Caco-2 (cell line): Measurements from ENCODE around the gene ASB13. TPM values are rescaled to one million over a fixed set of nuclear protein-coding genes. Genes with fewer than 3 reads are reported as not detected.
A peak's percentile ranks its signal among the peaks of the same experiment; 100 is the strongest.

Source experiments
- Bru-seq: library from RNA; stranded (reverse); fragments of 400-500 nt; gene quantifications from one replicate; lab custom pipeline; 2021; lab: Mats Ljungman, UMichigan
- BruChase-seq, 2 experiments: library from RNA; stranded (reverse); fragments of 400-500 nt; gene quantifications; one replicate each; lab custom pipeline; 2021; lab: Mats Ljungman, UMichigan
- BruUV-seq: library from RNA; stranded (reverse); fragments of 400-500 nt; replicated peaks from 2 replicates; lab custom pipeline; 2021; lab: Mats Ljungman, UMichigan
- CTCF ChIA-PET: fragments of 300-600 bp; sonication (Branson Sonifier 250); formaldehyde crosslinking; loops from one replicate; lab custom pipeline; 2022; ENCODE audit warnings: antibody characterized with exemption; lab: Charles Lee
- POLR2A ChIA-PET: fragments of 300-600 bp; sonication (Branson Sonifier 250); formaldehyde crosslinking; loops from one replicate; lab custom pipeline; 2022; ENCODE audit warnings: antibody characterized with exemption; lab: Charles Lee
- DNase-seq, 2 experiments: peaks; one replicate each; pipeline versions ENCODE4 v3.0.0 to v3.0.0-alpha.2; 2020 to 2022
- H3K27me3 ChIP-seq: replicated peaks from 2 replicates; pipeline ENCODE4 v1.6.0; 2011; ENCODE audit warnings: low read length; ENCODE audit not compliant: control insufficient read depth, insufficient read depth
- H3K36me3 ChIP-seq: 2 replicates; pipeline ENCODE4 v1.5.1; 2011; ENCODE audit warnings: low read length; ENCODE audit not compliant: control insufficient read depth, insufficient read depth
- H3K4me1 ChIP-seq: fragments of 250-450 bp; sonication (Bioruptor Pico); 2 replicates; pipeline ENCODE4 v1.5.1; 2020; ENCODE audit warnings: mild to moderate bottlenecking
- H3K4me3 ChIP-seq: 2 replicates; pipeline ENCODE4 v1.5.1; 2011; ENCODE audit warnings: low read depth, mild to moderate bottlenecking, control low read depth, low read length
- H3K9me3 ChIP-seq: fragments of 250-450 bp; sonication (Bioruptor Pico); 2 replicates; pipeline ENCODE4 v1.5.1; 2020; ENCODE audit warnings: mild to moderate bottlenecking, moderate library complexity
- H3K27ac Mint-ChIP-seq: one replicate; pipeline ENCODE4 v1.8.0; 2022; ENCODE audit warnings: mixed read lengths; ENCODE audit not compliant: unreplicated experiment
- H3K27me3 Mint-ChIP-seq: one replicate; pipeline ENCODE4 v1.8.0; 2022; ENCODE audit warnings: mixed read lengths; ENCODE audit not compliant: insufficient read depth, unreplicated experiment
- H3K36me3 Mint-ChIP-seq: one replicate; pipeline ENCODE4 v1.8.0; 2022; ENCODE audit warnings: mild to moderate bottlenecking, mixed read lengths; ENCODE audit not compliant: insufficient read depth, unreplicated experiment
- H3K4me1 Mint-ChIP-seq: one replicate; pipeline ENCODE4 v1.8.0; 2022; ENCODE audit warnings: low read depth, mixed read lengths; ENCODE audit not compliant: unreplicated experiment
- H3K4me3 Mint-ChIP-seq: one replicate; pipeline ENCODE4 v1.8.0; 2022; ENCODE audit warnings: mild to moderate bottlenecking, moderate library complexity, mixed read lengths; ENCODE audit not compliant: unreplicated experiment
- H3K9me3 Mint-ChIP-seq: one replicate; pipeline ENCODE4 v1.8.0; 2022; ENCODE audit warnings: mixed read lengths; ENCODE audit not compliant: unreplicated experiment
- intact Hi-C: fragments of 100-400 bp; cut with micrococcal nuclease; formaldehyde crosslinking; loops from one replicate; pipeline ENCODE4 v1.10.0; 2022; ENCODE audit not compliant: unreplicated experiment
- long read RNA-seq: library from polyadenylated mRNA; stranded (forward); transcript quantifications from one replicate; pipeline ENCODE4 v2.0.0, GENCODE V29; 2022
- total RNA-seq: library from RNA; stranded (reverse); gene quantifications from 2 replicates; pipeline ENCODE4 v1.2.3, GENCODE V29; 2022
- TF ChIP-seq, protein P1 (sequence below), 2 experiments: fragments of 200-600 bp in 1 of 2; IDR thresholded peaks; 1 replicate in 1 of 2; 2 replicates in 1 of 2; pipeline versions ENCODE4 v1.5.1 to v1.8.0; 2011 to 2022; ENCODE audit warnings: antibody characterized with exemption in 1 of 2, control low read depth in 1 of 2, inconsistent platforms in 1 of 2, low read depth in 1 of 2, low read length in 1 of 2, mild to moderate bottlenecking in 1 of 2, moderate library complexity in 1 of 2; ENCODE audit not compliant: insufficient read depth in 1 of 2, severe bottlenecking in 1 of 2, unreplicated experiment in 1 of 2

The ASB13 gene, protein sequence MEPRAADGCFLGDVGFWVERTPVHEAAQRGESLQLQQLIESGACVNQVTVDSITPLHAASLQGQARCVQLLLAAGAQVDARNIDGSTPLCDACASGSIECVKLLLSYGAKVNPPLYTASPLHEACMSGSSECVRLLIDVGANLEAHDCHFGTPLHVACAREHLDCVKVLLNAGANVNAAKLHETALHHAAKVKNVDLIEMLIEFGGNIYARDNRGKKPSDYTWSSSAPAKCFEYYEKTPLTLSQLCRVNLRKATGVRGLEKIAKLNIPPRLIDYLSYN
- total RNA-seq (37.0 and 44.8 TPM in 2 replicates), Bru-seq, nascent RNA (percentile 75 among the genes with signal in this experiment), BruChase-seq, experiment 1, labeled RNA remaining after a 2-hour chase (percentile 71 among the genes with signal in this experiment), BruChase-seq, experiment 2, labeled RNA remaining after a 6-hour chase (percentile 64 among the genes with signal in this experiment)
- long read RNA-seq, transcript ASB13-201 (6 exons, 2,699 nt): major isoform, 43 of 57 reads
- long read RNA-seq, partial matches to known transcripts: 4 of 57 reads
- long read RNA-seq, other reads (novel, unspliced or antisense): 8 of 57 reads

DNA sequence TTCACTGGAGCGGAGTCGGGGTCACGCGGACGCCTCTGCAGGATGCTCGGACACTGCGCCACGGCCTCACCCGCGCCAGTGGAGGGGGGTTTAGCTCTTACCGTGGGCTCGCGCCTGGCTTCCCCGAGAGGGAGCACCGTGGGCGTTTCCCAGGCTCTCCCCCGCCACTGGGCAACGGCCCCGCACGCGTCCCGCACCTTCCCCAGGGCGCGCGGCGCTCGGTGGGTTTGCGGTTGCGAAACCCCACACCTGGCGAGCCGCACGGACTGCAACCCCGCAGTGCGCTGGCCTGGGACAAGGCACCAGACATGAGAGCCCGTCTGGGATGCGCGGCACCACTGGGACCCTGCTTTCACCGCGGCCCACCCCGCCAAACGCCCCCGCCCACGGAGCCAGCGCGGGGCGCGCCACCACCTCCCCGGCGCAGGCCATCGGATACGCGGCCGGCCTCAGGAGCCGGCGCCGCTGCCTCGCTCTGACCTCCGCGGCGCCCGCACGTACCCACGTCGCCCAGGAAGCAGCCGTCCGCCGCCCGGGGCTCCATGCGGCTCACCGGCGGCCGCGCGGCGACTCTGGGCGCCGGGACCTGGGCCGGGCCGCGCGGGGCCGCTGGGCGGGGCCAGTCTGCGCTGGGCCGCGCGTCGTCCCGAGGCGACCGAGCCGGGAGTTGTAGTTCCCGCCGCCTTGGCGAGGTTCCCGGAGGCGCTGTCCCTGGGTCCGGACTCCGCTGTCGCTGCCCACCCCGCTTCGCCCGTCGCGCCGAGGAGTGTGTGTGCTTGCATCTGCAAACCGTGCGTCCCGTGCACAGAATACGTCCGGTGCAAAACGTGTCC lies at the start of gene ASB13:
Gene ASB13, minus strand, starts transcription at position 588 of the 833 bp plus-strand sequence. Its CDS starts 44 bp downstream, at position 544.
- no peaks in the 10 kb centered on the region for H3K36me3 Mint-ChIP-seq
- intact Hi-C loops: loop anchor here (1.0 to 2.0 kb wide), 2 partner anchors 19 to 34 kb away; partner anchors contain the start of gene TASOR2
- ChIA-PET POLR2A (no interaction called here), CTCF (interaction anchor here (0.6 kb wide), 1 partner anchor 40 kb away, joined by 7 read pairs; no protein-coding TSS in a partner anchor)
- TF ChIP-seq, protein P1, sequence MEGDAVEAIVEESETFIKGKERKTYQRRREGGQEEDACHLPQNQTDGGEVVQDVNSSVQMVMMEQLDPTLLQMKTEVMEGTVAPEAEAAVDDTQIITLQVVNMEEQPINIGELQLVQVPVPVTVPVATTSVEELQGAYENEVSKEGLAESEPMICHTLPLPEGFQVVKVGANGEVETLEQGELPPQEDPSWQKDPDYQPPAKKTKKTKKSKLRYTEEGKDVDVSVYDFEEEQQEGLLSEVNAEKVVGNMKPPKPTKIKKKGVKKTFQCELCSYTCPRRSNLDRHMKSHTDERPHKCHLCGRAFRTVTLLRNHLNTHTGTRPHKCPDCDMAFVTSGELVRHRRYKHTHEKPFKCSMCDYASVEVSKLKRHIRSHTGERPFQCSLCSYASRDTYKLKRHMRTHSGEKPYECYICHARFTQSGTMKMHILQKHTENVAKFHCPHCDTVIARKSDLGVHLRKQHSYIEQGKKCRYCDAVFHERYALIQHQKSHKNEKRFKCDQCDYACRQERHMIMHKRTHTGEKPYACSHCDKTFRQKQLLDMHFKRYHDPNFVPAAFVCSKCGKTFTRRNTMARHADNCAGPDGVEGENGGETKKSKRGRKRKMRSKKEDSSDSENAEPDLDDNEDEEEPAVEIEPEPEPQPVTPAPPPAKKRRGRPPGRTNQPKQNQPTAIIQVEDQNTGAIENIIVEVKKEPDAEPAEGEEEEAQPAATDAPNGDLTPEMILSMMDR (IDR thresholded peaks at IDR 0.05; ENCODE audit: insufficient read depth in 1 of 2, low read depth in 1 of 2, low read length in 1 of 2, severe bottlenecking in 1 of 2, unreplicated experiment in 1 of 2): peak in 1 of 2 experiments; percentile 33
- no TSS peak for BruUV-seq
- Histone ChIP-seq H3K27me3 (no peaks in the 10 kb centered on the region), H3K4me3 (peak within 1 kb of the TSS; percentile 100), H3K4me1 (peaks cover 21% of the 10 kb centered on the region), H3K36me3 (no peaks in the 10 kb centered on the region), H3K9me3 (no peaks in the 10 kb centered on the region)
- no peaks in the 10 kb centered on the region for H3K9me3 Mint-ChIP-seq
- peak; percentile 77 to 89 for DNase-seq
- peak within 1 kb of the TSS; percentile 72 for H3K27ac Mint-ChIP-seq
- H3K4me1 Mint-ChIP-seq: peaks cover 6% of the 10 kb centered on the region
- H3K4me3 Mint-ChIP-seq: peak within 1 kb of the TSS; percentile 86
- H3K27me3 Mint-ChIP-seq: no peaks in the 10 kb centered on the region

DNA sequence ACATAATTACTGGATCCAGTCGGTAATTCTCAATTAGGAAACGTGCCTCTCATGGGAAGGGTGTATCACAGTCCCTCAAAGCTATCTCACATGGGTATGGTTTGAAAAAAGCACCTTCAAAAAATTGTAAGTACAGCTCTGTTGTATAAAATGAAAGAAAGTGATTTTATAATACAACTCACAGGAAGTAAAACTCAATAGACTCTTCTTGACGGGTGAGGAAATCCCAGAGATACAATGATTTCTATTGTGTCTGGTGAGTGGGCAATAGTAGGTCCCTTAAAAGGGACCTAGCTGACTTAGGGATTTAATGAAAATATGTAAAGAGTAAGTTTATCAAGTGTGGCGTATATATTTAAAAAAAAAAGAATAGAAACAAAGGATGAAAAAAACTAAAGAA lies 45.2 kb upstream of the ASB13 start:
- TF ChIP-seq, protein P1 (IDR thresholded peaks at IDR 0.05; ENCODE audit: insufficient read depth in 1 of 2, low read depth in 1 of 2, low read length in 1 of 2, severe bottlenecking in 1 of 2, unreplicated experiment in 1 of 2): no peak
- Mint-ChIP-seq H3K36me3 (peaks cover 5% of the 10 kb centered on the region), H3K4me1 (peaks cover 13% of the 10 kb centered on the region), H3K9me3 (no peaks in the 10 kb centered on the region), H3K4me3 (no peak overlapping the region), H3K27ac (no peak overlapping the region), H3K27me3 (no peaks in the 10 kb centered on the region)
- no peaks in the 10 kb centered on the region for H3K36me3 ChIP-seq
- H3K4me1 ChIP-seq: peaks cover 11% of the 10 kb centered on the region
- intact Hi-C loops: no loop called here
- POLR2A ChIA-PET: interaction anchor here (0.6 kb wide), 1 partner anchor 93 kb away, joined by 8 read pairs; no protein-coding TSS in a partner anchor
- DNase-seq: no peak
- BruUV-seq: no TSS peak
- CTCF ChIA-PET: no interaction called here
- H3K27me3 ChIP-seq: no peaks in the 10 kb centered on the region
- no peak overlapping the region for H3K4me3 ChIP-seq
- H3K9me3 ChIP-seq: no peaks in the 10 kb centered on the region

DNA sequence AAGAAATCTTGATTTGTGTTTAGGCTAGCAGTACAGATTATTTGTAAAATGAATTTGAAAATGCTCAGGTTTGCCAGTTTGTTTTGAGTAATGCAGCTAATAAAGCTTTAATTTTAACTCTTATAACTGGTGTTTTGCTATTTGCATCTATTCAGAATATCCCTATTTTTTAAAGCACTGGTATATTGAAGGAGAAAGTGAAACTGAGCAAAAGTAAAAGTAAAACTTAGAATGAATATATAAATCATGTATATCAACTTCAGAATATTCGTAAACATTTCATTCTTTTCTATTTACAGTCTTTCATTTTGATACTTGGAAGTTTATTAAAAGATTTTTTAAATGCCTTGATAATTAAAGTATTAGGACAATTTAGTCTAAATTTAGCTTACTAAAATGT lies 44.5 kb upstream of the ASB13 start:
- TF ChIP-seq, protein P1 (IDR thresholded peaks at IDR 0.05; ENCODE audit: insufficient read depth in 1 of 2, low read depth in 1 of 2, low read length in 1 of 2, severe bottlenecking in 1 of 2, unreplicated experiment in 1 of 2): no peak
- no peak for DNase-seq
- Histone ChIP-seq H3K4me3 (no peak overlapping the region), H3K4me1 (peaks cover 8% of the 10 kb centered on the region), H3K9me3 (no peaks in the 10 kb centered on the region), H3K36me3 (no peaks in the 10 kb centered on the region), H3K27me3 (no peaks in the 10 kb centered on the region)
- H3K4me3 Mint-ChIP-seq: no peak overlapping the region
- H3K27me3 Mint-ChIP-seq: no peaks in the 10 kb centered on the region
- POLR2A ChIA-PET: no interaction called here
- no peaks in the 10 kb centered on the region for H3K9me3 Mint-ChIP-seq
- BruUV-seq: no TSS peak
- peaks cover 3% of the 10 kb centered on the region for H3K36me3 Mint-ChIP-seq
- CTCF ChIA-PET: no interaction called here
- H3K4me1 Mint-ChIP-seq: peaks cover 13% of the 10 kb centered on the region
- intact Hi-C loops: no loop called here
- H3K27ac Mint-ChIP-seq: no peak overlapping the region
